GM19468 (cell line): ENCODE measurements around the gene RSAD2.
A peak's percentile ranks its signal among the peaks of the same experiment; 100 is the strongest.

Experiments used
- ATAC-seq: cut with Tn5 transposase; IDR thresholded peaks from one replicate; pipeline ENCODE4 v1.9.1; 2021; ENCODE audit warnings: mild to moderate bottlenecking, moderate library complexity, moderate number of reproducible peaks; ENCODE audit not compliant: unreplicated experiment; ENCODE audit errors: extremely low read depth

The RSAD2 gene

DNA sequence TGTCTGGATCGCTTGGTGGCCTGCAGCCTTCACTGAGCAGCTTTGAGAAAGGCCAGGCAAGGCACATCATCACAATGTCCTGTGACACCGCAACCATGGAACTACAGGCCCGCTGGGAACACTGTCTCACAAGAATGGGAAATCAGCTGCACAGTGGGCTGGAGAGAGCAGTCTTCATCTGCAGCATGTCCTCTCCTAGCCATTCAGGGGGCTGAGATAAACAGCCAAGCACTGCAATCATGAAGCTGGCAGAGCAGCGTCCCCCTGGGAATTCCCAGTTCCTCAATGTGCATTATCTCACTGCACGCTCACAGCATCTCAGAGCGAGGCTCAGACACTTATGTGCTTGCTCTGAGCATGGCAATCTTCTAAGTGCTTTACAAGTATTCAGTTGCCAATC lies 13.8 kb upstream of the RSAD2 start:
- ATAC-seq, result no peak

DNA sequence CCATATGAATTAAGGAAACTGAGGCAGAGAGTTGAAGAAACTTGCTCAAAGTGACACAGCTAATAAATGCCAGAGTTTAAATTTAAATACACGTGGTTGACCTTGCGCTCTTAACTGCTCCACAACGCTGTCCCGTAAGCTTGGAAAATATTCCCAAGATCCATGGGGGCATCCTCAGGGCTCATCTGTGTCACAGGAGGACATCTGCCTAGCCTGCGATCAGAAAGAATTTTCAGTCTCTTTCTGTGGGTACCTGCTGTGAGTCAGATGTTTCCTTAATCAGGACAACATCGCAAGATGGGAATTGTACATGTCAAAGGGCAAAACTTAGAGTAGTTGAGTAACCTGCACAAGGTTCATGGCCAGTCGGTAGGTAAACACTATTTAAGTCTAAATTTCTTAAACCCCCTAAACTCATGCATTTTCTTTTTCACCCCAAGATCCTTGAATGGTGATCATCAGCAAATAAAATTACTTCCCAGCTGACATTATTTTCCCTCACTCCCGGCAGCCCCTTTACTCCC lies 13.3 kb upstream of the RSAD2 start:
- no peak for ATAC-seq

- no peak for ATAC-seq
Measured at GRCh38 chr2:6864923-6865345, 12.6 kb upstream of the RSAD2 start.

DNA sequence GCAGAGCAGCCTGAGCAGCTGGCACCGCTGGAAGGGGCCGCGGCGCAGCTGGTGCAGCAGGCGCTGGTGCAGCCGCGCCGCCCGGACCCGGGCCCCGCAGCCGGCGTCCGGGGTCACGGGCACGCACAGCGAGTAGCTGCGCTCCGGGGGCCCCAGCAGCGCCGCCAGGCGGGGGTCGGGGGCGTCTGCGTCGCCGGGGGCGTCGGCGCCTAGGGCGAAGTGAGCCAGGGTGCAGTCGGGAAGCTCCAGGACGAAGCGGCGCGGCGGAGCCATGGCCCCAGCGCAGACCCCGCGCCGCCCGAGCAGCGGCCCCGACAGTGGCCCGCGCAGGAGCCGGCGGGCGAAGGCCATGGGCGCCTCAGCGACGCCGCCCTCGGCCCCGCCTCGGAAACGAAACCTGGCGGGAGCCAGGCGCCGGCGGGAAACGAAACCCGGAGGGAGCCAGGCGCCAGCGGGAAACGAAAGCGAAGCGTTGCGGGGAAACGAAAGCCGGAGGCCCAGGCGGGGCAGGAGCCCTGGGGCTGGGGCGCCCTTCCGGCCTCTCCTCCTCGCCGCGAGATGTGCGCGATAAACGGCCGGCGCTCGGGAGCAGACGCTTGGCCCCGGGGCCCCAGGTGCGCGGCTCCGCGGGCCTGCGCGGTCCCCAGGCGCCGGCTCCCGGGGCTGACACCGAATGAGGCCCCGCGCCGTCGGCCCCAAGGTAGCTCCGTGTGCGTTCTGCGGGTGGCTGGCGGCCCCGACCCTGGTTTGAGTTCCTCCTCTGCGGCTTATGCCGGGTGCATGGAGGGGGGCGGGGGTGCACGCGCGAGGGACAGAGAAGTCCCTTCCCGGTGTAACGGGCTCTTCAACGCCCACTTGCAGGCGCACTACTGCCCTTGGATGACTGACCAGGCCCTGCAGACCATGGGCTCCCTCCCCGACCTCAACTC lies 12.0 kb upstream of the RSAD2 start, which contains the start of gene CMPK2:
Gene CMPK2, minus strand, starts transcription at position 562 of the 929 bp plus-strand sequence. Its CDS starts 211 bp downstream, at position 351.
- peak; percentile 77 for ATAC-seq

DNA sequence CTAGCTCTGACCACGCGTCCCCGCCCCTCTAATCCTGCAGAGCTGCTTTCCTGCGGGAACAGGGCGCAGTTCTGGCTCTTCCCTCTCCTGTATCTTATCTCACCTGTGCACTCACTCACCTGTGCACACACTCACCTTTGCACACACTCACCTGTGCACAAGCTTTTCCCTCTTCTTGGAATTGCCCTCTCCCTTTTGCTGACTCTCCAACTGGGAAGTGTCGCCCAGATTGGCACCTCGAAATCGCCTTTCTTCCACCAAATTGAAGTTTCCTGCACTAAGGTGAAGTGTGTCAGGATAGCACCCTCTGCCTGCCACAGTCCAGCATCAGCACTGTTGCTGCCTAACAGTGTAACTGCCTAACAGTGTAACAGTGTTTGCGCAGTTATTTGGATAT lies 11.3 kb upstream of the RSAD2 start:
- ATAC-seq, result no peak

DNA sequence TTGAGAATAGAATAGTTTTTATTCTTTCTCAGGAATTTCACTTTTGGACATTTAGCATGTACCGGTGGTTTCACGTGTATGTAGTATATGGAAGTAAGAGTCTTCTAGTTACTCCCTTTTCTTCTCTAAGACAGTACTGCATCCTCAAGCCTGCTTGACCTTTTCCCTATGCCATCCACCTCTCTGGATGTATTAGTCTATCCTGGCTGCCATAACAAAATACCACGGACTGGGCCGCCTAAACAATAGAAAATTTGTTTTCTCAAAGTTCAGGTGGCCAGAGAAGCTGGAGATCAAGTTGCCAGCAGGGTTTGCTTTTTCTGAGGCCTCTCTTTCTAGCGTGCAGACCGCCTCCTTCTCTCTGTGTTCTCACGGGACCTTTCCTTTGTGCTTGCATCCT lies 10.6 kb upstream of the RSAD2 start:
- no peak for ATAC-seq

DNA sequence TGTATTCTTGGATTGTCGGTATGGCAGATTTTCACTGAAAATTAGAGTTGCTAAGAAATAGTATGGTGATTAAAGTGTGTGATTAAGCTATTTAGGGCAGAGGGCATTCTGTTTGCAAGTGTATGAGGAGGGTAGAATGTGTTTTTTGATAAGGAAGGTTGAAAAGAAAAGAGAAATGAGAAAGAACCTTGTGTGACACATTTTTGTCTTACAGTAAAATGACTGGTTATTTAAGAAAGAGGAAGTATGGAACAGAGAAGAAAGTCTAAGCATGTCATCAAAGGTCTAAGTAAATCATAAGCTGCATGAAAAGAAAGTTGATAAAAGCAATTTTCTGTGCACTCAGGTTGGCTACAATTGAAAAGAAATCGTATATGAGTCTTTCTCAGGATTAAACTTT lies 5.2 kb upstream of the RSAD2 start:
- no peak for ATAC-seq

- ATAC-seq, result no peak
Measured at GRCh38 chr2:6874032-6874431, 3.5 kb upstream of the RSAD2 start.

- ATAC-seq, result no peak
Measured at GRCh38 chr2:6876309-6876708, 1.3 kb upstream of the RSAD2 start.

- no peak for ATAC-seq
Measured at GRCh38 chr2:6878549-6878948, 972 bp downstream of the RSAD2 start.

DNA sequence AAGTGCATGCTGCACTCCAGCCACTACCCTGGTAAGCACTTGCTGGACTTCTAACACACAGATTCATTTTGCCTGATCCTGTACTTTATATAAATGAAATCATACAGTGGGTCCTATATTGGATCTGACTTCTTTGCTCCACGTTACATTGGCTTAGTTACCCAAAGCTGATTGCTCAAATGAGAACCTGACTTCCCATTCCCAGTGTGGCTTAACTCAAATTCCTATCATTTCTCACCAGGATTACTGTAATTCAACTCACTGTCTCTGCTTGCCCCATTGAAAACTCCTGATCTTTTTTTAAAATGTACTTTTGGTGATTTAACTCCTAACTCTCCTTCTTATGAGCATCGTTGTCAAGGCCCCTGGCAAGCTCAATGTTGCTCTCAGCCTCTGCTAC lies 1.4 kb downstream of the RSAD2 start:
- no peak for ATAC-seq

DNA sequence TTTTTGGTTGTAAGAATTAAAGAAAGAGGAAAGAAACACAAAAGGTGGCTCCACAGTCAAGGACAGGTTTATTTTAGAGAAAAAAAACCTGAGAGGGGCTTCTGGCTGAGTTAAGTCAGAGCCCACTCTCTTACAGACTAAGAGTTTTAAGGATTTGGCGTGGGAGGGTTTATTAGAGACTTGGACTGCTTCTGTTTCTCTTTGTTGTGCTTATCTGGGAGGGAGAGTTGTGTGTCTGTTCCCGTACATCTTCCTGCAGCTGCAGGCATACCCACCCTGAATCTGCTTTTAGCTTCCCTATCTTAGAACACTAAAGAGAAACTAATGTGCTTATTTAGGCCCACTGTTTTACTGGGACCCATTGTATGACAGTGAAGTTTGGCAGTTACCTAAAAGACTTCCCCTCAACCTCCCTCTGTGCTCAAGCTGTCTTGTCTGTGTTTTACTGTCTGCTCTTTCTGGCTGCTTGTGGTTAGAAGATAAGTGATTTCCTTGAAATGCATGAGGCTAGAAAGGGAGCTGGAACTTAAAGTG lies 2.7 kb downstream of the RSAD2 start:
- ATAC-seq, result no peak

DNA sequence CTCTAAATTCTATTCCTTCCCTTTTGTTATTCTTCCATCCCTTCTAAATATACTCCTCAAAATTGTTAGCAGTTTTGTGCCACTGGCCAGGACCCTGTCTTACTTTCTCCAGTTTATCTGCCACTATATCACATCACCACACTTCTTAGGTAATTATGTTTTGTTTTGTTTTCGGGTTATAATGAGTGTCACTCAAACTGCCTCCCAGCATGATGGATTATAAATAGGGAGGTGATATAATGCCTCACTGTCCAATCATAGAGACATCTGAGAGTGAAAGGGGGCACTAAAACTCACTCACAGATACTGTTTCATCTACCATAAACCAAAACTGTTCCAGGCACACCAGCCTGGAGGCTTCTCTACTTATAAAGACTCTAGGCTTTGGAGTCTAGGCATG lies 3.5 kb downstream of the RSAD2 start:
- ATAC-seq, result no peak

GRCh38 chr2:6881516-6881915 lies 3.9 kb downstream of the RSAD2 start:
- ATAC-seq, result no peak

- ATAC-seq, result no peak
Measured at GRCh38 chr2:6883448-6884122, 6.0 kb downstream of the RSAD2 start.

DNA sequence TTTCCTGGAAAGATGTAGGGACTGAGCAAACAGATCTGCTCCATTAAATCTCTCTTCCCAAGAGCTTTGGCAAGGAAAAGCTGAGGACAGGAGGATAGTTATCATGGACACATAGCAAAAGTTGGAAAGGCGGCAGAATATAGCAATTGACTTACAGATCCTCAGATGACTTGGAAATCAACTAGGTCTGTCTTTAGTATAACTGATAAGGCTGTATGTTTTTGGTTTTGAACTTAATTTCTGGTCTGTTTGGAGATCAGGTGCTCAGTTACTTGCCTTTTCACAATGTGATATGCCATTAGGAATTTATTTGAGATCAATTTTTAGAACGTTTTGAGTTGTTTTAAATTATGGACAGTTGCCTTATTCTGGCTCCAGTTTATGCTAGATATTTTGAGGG lies 8.0 kb downstream of the RSAD2 start:
- ATAC-seq, result no peak

- ATAC-seq, result no peak
Measured at GRCh38 chr2:6885968-6886367, 8.4 kb downstream of the RSAD2 start.

GRCh38 chr2:6887751-6888192 lies 10.2 kb downstream of the RSAD2 start:
- no peak for ATAC-seq

DNA sequence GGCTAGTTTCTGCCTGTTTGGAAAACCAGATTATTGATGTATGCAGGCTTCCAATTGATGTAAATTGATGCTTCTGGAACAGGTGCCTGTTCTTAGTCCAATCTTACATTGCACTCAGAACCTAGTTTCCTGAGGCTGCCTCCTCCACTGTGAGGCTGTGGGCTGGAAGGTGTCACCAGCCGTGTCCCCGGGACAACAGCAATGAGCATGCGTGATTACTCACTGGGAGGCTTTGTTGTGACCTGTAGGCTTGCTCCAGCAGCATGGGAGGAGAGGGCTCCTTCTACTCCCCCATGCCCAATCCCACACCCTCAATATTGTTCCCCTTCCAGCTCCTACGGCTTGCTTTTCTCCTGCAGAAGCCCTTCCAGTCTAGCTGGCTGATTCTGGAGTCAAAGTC lies 11.1 kb downstream of the RSAD2 start:
- no peak for ATAC-seq

GRCh38 chr2:6893876-6894482 lies 16.4 kb downstream of the RSAD2 start:
- no peak for ATAC-seq
